Measurements from ENCODE around the gene PARD6A.

Gene PARD6A

GRCh38 chr16:67702130-67702529 lies 41.4 kb downstream of the PARD6A start:
- no peak for DNase-seq (ENCODE audit: low read depth)
- TF ChIP-seq, protein P1, sequence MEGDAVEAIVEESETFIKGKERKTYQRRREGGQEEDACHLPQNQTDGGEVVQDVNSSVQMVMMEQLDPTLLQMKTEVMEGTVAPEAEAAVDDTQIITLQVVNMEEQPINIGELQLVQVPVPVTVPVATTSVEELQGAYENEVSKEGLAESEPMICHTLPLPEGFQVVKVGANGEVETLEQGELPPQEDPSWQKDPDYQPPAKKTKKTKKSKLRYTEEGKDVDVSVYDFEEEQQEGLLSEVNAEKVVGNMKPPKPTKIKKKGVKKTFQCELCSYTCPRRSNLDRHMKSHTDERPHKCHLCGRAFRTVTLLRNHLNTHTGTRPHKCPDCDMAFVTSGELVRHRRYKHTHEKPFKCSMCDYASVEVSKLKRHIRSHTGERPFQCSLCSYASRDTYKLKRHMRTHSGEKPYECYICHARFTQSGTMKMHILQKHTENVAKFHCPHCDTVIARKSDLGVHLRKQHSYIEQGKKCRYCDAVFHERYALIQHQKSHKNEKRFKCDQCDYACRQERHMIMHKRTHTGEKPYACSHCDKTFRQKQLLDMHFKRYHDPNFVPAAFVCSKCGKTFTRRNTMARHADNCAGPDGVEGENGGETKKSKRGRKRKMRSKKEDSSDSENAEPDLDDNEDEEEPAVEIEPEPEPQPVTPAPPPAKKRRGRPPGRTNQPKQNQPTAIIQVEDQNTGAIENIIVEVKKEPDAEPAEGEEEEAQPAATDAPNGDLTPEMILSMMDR (IDR thresholded peaks at IDR 0.05; ENCODE audit: control insufficient read depth, extremely low read depth, insufficient read depth): no peak
- no peak overlapping the region for H3K4me3 ChIP-seq (ENCODE audit: low read depth, low read length)

DNA sequence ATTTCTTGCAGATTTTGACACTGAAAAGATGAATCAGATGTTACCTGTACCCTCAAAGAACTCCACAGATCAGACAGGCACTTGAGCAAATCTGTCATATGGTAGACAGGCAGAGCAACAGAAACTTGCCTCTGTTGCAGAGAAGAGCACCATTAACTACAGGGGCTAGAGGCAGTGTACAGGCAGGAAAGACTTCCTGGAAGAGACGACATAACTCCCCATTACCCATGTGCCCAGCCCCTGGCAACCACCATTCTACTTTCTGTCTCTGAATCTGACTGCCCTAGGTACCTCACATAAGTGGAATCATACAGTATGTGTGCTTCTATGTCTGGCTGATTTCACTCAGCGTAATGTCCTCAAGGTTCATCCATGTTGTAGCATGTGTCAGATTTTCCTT lies 42.9 kb downstream of the PARD6A start:
- TF ChIP-seq, protein P1 (IDR thresholded peaks at IDR 0.05; ENCODE audit: control insufficient read depth, extremely low read depth, insufficient read depth): no peak

DNA sequence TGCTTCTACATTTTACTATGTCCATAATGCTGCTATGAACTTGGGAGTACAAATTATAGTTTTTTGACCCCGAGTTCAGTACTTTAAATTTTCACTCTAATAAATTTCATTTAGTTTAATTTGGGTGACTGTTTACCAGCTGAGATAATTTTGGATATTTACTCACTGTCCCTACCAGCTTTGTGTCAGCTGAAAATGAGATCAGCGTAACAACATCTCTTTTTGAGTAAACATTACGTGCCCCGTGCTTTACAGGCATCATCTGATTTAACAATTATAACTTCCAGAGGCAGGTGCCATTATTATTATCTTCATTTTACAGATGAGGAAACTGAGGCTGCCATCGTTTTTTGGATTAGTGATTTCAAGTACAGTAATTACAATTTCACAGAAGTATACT lies 43.4 kb downstream of the PARD6A start:
- no peak for DNase-seq (ENCODE audit: low read depth)
- TF ChIP-seq, protein P1 (IDR thresholded peaks at IDR 0.05; ENCODE audit: control insufficient read depth, extremely low read depth, insufficient read depth): no peak
- no peak overlapping the region for H3K4me3 ChIP-seq (ENCODE audit: low read depth, low read length)

More for the DNA sequence above, 42.9 kb downstream of the PARD6A start:
- no peak overlapping the region for H3K4me3 ChIP-seq (ENCODE audit: low read depth, low read length)
- no peak for DNase-seq (ENCODE audit: low read depth)

GRCh38 chr16:67707210-67707609 lies 46.5 kb downstream of the PARD6A start:
- DNase-seq (ENCODE audit: low read depth): no peak
- TF ChIP-seq, protein P1 (IDR thresholded peaks at IDR 0.05; ENCODE audit: control insufficient read depth, extremely low read depth, insufficient read depth): no peak
- H3K4me3 ChIP-seq (ENCODE audit: low read depth, low read length): no peak overlapping the region

GRCh38 chr16:67707790-67708189 lies 47.0 kb downstream of the PARD6A start:
- DNase-seq (ENCODE audit: low read depth): no peak
- no peak overlapping the region for H3K4me3 ChIP-seq (ENCODE audit: low read depth, low read length)
- TF ChIP-seq, protein P1 (IDR thresholded peaks at IDR 0.05; ENCODE audit: control insufficient read depth, extremely low read depth, insufficient read depth): no peak

DNA sequence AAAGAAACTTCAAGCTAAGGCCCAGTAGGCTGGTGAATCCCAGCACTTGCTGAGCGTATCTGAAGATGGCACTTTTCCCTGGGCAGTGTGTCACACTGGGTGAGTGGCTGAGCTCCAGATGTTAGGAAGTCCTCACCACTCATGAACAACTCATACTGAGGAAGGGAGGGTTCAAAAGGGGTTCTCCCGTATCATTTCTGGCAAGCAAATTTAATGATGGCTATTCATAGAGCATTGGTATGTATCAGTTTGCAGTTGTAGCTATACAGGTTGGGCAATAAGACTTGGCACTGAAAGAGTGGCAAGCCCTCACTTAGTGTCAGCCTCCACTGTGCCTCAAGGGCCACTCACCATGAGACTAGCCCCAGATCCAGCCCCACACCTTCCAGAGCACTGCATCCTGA lies 47.6 kb downstream of the PARD6A start:
- no peak overlapping the region for H3K4me3 ChIP-seq (ENCODE audit: low read depth, low read length)
- DNase-seq (ENCODE audit: low read depth): no peak
- TF ChIP-seq, protein P1 (IDR thresholded peaks at IDR 0.05; ENCODE audit: control insufficient read depth, extremely low read depth, insufficient read depth): no peak

DNA sequence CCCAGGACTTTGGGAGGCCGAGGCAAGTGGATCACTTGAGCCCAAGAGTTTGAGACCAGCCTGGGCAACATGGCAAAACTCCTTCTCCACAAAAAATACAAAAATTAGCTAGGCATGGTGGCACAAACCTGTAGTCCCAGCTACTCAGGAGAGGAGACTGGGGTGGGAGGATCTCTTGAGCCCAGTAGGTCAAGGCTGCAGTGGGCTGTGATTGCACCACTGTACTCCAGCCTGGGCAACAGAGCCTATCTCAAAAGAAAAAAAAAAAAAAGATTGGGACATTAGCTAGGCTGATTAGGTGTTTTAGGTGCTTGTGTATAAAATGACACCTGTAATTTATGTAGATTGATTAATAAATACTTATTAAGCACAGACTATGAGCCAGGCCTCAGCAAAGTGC lies 48.3 kb downstream of the PARD6A start:
- TF ChIP-seq, protein P1 (IDR thresholded peaks at IDR 0.05; ENCODE audit: control insufficient read depth, extremely low read depth, insufficient read depth): no peak
- no peak overlapping the region for H3K4me3 ChIP-seq (ENCODE audit: low read depth, low read length)
- DNase-seq (ENCODE audit: low read depth): no peak
